ENCODE results near the gene AGXT. TPM values are rescaled to one million over a fixed set of nuclear protein-coding genes. Genes with fewer than 3 reads are reported as not detected.

Gene AGXT
- total RNA-seq, 1 experiment from 2014 or later, result not detected

GRCh38 chr2:240916571-240917008 is 48.0 kb downstream of the AGXT start:
- CTCF ChIA-PET, result interaction anchor here (0.6 kb wide), 1 partner anchor 108 kb away, joined by 3 read pairs; no protein-coding TSS in a partner anchor
- H3K27ac ChIP-seq (ENCODE audit: low read depth, low read length, poor library complexity, severe bottlenecking), result peak overlapping the region; percentile 68
- H3K9me3 ChIP-seq (ENCODE audit: low read depth, low read length, poor library complexity, severe bottlenecking), result no peaks in the 10 kb centered on the region
- no peaks in the 10 kb centered on the region for H3K27me3 ChIP-seq (replicated peaks; ENCODE audit: insufficient read depth, low read depth, low read length, poor library complexity)
- no peaks in the 10 kb centered on the region for H3K36me3 ChIP-seq (ENCODE audit: insufficient read depth, low read length, poor library complexity, severe bottlenecking)
- peak; percentile 94 for DNase-seq (ENCODE audit: low spot score)
- POLR2A ChIA-PET (ENCODE audit: low non-redundant PET), result no interaction called here
- no TSS peak for BruUV-seq (replicated peaks)
- intact Hi-C loops (cut with micrococcal nuclease; ENCODE audit: unreplicated experiment), result loop anchor here (1.0 to 10.0 kb wide), 2 partner anchors 75 to 158 kb away; no protein-coding TSS in a partner anchor
- TF ChIP-seq CTCF (conservative IDR thresholded peaks at IDR 0.05; ENCODE audit: low read depth, low read length) (no peak), EZH2 (IDR thresholded peaks at IDR 0.05; ENCODE audit: borderline replicate concordance, low read depth, low read length, poor library complexity, severe bottlenecking) (no peak)
- H3K4me3 ChIP-seq (ENCODE audit: low read depth, low read length, poor library complexity, severe bottlenecking), result peak overlapping the region; percentile 32
- H3K4me1 ChIP-seq (ENCODE audit: insufficient read depth, low read length, poor library complexity, severe bottlenecking), result peaks cover 33% of the 10 kb centered on the region

GRCh38 chr2:240917009-240917683 is 48.5 kb downstream of the AGXT start:
- BruUV-seq (replicated peaks), result no TSS peak
- DNase-seq (ENCODE audit: low spot score), result no peak
- POLR2A ChIA-PET (ENCODE audit: low non-redundant PET), result no interaction called here

GRCh38 chr2:240917684-240918257 is 49.1 kb downstream of the AGXT start:
- peak overlapping the region; percentile 68 for H3K27ac ChIP-seq (ENCODE audit: low read depth, low read length, poor library complexity, severe bottlenecking)
- no peak for DNase-seq (ENCODE audit: low spot score)
- TF ChIP-seq EZH2 (IDR thresholded peaks at IDR 0.05; ENCODE audit: borderline replicate concordance, low read depth, low read length, poor library complexity, severe bottlenecking) (no peak), CTCF (conservative IDR thresholded peaks at IDR 0.05; ENCODE audit: low read depth, low read length) (no peak)

More at GRCh38 chr2:240917009-240917683, 48.5 kb downstream of the AGXT start:
- TF ChIP-seq EZH2 (IDR thresholded peaks at IDR 0.05; ENCODE audit: borderline replicate concordance, low read depth, low read length, poor library complexity, severe bottlenecking) (no peak), CTCF (conservative IDR thresholded peaks at IDR 0.05; ENCODE audit: low read depth, low read length) (no peak)
- H3K4me1 ChIP-seq (ENCODE audit: insufficient read depth, low read length, poor library complexity, severe bottlenecking), result peaks cover 37% of the 10 kb centered on the region
- no peaks in the 10 kb centered on the region for H3K9me3 ChIP-seq (ENCODE audit: low read depth, low read length, poor library complexity, severe bottlenecking)
- intact Hi-C loops (cut with micrococcal nuclease; ENCODE audit: unreplicated experiment), result loop anchor here (10.0 kb wide), 1 partner anchor 158 kb away; no protein-coding TSS in a partner anchor
- H3K4me3 ChIP-seq (ENCODE audit: low read depth, low read length, poor library complexity, severe bottlenecking), result peak overlapping the region; percentile 32
- no peaks in the 10 kb centered on the region for H3K36me3 ChIP-seq (ENCODE audit: insufficient read depth, low read length, poor library complexity, severe bottlenecking)
- no peaks in the 10 kb centered on the region for H3K27me3 ChIP-seq (replicated peaks; ENCODE audit: insufficient read depth, low read depth, low read length, poor library complexity)
- CTCF ChIA-PET, result interaction anchor here (0.6 kb wide), 1 partner anchor 109 kb away, joined by 3 read pairs; no protein-coding TSS in a partner anchor
- H3K27ac ChIP-seq (ENCODE audit: low read depth, low read length, poor library complexity, severe bottlenecking), result peak overlapping the region; percentile 68

More at GRCh38 chr2:240917684-240918257, 49.1 kb downstream of the AGXT start:
- ChIA-PET POLR2A (ENCODE audit: low non-redundant PET) (no interaction called here), CTCF (no interaction called here)
- no TSS peak for BruUV-seq (replicated peaks)
- intact Hi-C loops (cut with micrococcal nuclease; ENCODE audit: unreplicated experiment), result loop anchor here (10.0 kb wide), 1 partner anchor 157 kb away; no protein-coding TSS in a partner anchor
- H3K36me3 ChIP-seq (ENCODE audit: insufficient read depth, low read length, poor library complexity, severe bottlenecking), result no peaks in the 10 kb centered on the region
- H3K27me3 ChIP-seq (replicated peaks; ENCODE audit: insufficient read depth, low read depth, low read length, poor library complexity), result no peaks in the 10 kb centered on the region
- no peak overlapping the region for H3K4me3 ChIP-seq (ENCODE audit: low read depth, low read length, poor library complexity, severe bottlenecking)
- H3K4me1 ChIP-seq (ENCODE audit: insufficient read depth, low read length, poor library complexity, severe bottlenecking), result peaks cover 44% of the 10 kb centered on the region
- no peaks in the 10 kb centered on the region for H3K9me3 ChIP-seq (ENCODE audit: low read depth, low read length, poor library complexity, severe bottlenecking)
